Measurements from ENCODE around the gene LILRB1.
A peak's percentile ranks its signal among the peaks of the same experiment; 100 is the strongest.
"Not testable (repeated sequence)": the region's sequence is repeated elsewhere in the genome, so short reads cannot be mapped to it uniquely, and the experiment has no call there.

Gene LILRB1

DNA sequence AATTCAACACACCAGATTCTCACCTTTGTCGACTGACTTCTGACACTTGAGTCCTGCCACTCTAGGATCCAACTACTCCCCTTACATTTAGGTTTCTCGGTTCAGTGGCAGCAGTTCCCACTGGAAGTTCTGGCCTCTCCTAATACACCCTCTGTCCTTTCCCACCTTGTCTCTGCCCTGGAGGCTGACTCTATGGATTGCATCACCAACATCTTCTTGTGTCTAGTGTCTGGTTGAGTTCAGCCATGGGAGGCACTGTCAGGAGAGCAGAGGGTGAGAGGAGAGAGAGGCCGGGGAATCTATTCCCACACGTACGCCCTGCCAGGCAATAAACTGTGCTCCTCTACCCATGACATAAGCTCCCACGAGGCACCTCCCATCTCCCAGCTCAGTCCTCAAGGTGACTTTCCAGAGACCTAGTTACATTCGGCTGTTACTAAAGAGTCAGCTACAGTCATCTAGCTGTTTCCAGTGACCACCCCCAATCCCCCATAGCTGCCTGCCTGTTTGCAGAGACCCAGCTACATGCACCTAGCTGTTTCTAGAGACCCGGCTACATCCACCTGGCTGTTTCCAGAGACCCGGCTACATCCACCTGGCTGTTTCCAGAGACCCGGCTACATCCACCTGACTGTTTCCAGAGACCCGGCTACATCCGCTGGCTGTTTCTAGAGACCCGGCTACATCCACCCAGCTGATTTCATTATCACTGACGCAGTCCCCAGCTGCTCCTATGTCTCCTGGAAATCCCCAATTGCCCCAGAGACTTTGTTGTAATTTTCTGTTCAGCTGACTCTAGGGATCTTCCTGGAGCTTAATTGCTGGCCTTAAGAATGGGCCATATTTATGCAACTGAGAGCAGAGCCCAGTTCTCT lies 24.4 kb downstream of the LILRB1 start:
- in situ Hi-C loops (cut with HindIII; ENCODE audit: low pct_ligation_motif_present, low pct_unique_long_range_greater_than_20kb, low sequenced_read_pairs), result no loop called here
- no peak for DNase-seq

DNA sequence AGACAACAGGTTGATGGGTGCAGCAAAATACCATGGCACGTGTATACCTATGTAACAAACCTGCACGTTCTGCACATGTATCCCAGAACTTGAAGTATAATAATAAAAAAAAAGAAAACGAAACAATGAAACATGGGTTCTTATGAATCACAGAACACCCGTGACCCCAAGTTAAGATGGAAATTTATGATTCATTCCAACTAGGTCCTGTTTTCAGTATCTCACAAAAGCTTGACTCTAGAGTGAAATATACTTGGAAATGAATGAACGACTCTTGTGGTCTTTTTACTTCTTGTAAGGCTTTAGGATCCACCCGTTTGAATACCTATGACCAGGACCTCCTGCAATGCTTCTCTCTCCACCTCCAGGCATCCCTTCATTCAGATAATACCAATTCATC lies 29.0 kb downstream of the LILRB1 start:
- in situ Hi-C loops (cut with HindIII; ENCODE audit: low pct_ligation_motif_present, low pct_unique_long_range_greater_than_20kb, low sequenced_read_pairs), result no loop called here
- DNase-seq, result no peak

GRCh38 chr19:54660306-54660705 lies 30.0 kb downstream of the LILRB1 start:
- no peak for DNase-seq
- in situ Hi-C loops (cut with HindIII; ENCODE audit: low pct_ligation_motif_present, low pct_unique_long_range_greater_than_20kb, low sequenced_read_pairs), result no loop called here

DNA sequence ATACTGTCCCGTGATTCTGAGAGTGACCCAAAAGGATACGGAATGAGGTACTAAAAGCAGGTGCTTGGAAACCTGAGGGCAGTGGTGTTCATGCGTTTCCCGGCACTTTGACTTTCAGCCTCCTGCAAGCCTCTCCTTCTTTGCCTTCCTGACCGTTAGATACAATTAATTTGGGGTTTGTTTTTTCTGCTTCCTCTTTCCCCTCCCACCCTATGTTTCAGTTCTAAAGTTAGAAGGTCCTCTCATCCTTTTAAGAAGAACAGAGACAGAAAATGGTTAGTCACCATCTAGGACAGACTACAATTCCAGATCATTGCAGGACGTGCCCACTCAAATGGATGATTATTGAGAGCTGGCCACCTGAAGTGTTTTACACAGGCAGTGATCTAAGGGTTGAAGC lies 30.7 kb downstream of the LILRB1 start:
- DNase-seq, result no peak
- in situ Hi-C loops (cut with HindIII; ENCODE audit: low pct_ligation_motif_present, low pct_unique_long_range_greater_than_20kb, low sequenced_read_pairs), result no loop called here

DNA sequence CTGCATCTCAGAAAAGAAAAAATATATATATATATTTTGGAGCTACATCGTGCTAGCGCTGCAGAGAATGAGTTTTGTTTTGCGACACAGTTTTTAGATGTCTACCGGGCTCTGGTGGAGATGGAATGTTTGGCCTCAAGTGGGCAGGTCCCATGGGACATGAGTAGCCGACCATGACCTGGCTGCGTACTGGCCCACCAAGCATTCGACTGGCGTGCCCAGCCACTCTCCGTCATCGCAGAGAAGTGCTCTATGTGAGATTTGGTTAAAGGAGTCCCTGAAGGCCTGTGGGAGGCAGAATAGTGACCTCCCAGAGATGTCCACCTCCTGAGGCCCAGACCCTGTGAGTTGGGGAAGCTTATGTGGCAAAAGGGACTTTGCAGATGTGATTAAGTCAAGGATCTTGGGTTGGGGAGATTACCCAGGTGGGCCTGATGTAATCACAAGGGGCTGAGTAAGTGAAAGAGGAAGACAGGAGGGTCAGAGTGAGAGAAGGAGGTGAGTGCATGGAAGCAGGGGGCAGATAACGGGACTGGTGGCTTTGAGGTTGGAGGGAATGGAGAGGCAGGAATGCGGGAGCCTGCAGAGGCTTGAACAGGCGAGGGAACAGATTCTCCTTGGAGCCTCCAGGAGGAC lies 31.7 kb downstream of the LILRB1 start:
- in situ Hi-C loops (cut with HindIII; ENCODE audit: low pct_ligation_motif_present, low pct_unique_long_range_greater_than_20kb, low sequenced_read_pairs), result no loop called here
- no peak for DNase-seq

DNA sequence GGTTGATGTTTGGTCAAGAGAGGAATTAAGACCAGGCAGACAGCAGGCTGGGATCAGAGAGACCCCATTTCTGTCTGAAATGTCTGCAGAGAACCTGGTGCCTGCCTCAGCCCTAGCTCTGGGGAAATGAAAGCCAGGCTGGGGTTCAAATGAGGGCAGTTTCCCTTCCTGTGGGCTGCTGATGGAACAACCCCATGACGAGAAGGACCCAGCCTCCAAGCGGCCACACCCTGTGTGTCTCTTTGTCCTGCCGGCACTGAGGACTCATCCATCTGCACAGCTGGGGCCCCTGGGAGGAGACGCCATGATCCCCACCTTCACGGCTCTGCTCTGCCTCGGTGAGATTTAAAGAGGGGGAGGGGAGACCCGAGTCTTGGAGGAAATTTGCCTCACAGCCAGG lies 32.4 kb downstream of the LILRB1 start, which contains the start of gene LILRB4:
LILRB4 (plus strand) TSS at position 256 of the 400 bp plus-strand sequence; CDS start at position 305, 49 bp downstream.
- no peak for DNase-seq
- in situ Hi-C loops (cut with HindIII; ENCODE audit: low pct_ligation_motif_present, low pct_unique_long_range_greater_than_20kb, low sequenced_read_pairs), result no loop called here

- DNase-seq, result no peak
- in situ Hi-C loops (cut with HindIII; ENCODE audit: low pct_ligation_motif_present, low pct_unique_long_range_greater_than_20kb, low sequenced_read_pairs), result no loop called here
Observed at GRCh38 chr19:54665530-54665929, 35.2 kb downstream of the LILRB1 start.

DNA sequence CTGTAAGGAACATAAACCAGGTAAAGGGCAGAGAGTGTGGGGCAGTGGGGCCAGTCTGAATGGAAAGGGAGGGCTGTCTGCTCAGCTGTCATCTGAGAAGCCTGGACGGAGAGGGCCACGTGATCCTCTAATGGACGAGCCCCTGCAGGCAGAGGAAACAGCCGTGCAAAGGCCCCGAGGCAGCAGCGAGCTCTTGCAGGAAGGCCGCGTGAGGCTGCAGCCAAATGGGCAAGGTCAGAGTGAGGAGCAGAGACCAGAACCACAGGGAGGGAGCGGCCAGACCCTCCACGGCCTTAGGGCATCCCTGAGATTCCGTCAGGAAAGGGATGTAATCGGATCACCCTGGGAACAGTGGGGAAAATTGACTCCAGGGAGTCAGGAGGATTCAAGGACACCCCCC lies 36.9 kb downstream of the LILRB1 start:
- in situ Hi-C loops (cut with HindIII; ENCODE audit: low pct_ligation_motif_present, low pct_unique_long_range_greater_than_20kb, low sequenced_read_pairs), result no loop called here
- DNase-seq, result no peak

DNA sequence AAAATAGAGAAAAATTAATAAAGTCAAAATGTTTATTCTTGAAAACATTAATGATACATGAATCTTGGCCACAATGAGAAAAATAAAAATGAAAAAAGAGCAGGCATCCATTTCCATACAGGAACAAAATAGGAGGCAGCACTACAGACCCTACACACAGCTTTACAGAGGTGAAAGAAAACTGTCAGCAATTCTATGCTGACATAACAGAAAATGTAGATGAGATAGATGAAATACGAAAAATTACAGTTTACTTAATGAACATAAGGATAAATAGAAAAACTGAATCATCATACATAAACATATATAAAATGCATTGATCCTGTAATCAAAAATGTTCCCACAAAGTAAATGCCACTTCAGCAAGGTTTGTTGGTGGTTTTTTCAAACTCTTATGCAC lies 38.1 kb downstream of the LILRB1 start:
- no peak for DNase-seq
- in situ Hi-C loops (cut with HindIII; ENCODE audit: low pct_ligation_motif_present, low pct_unique_long_range_greater_than_20kb, low sequenced_read_pairs), result no loop called here

- in situ Hi-C loops (cut with HindIII; ENCODE audit: low pct_ligation_motif_present, low pct_unique_long_range_greater_than_20kb, low sequenced_read_pairs), result no loop called here
- no peak for DNase-seq
Observed at GRCh38 chr19:54670576-54671357, 40.5 kb downstream of the LILRB1 start.

- DNase-seq, result no peak
- in situ Hi-C loops (cut with HindIII; ENCODE audit: low pct_ligation_motif_present, low pct_unique_long_range_greater_than_20kb, low sequenced_read_pairs), result no loop called here
Observed at GRCh38 chr19:54673222-54673621, 42.9 kb downstream of the LILRB1 start.

GRCh38 chr19:54674021-54674617 lies 43.8 kb downstream of the LILRB1 start:
- in situ Hi-C loops (cut with HindIII; ENCODE audit: low pct_ligation_motif_present, low pct_unique_long_range_greater_than_20kb, low sequenced_read_pairs), result no loop called here
- peak; percentile 37 for DNase-seq

DNA sequence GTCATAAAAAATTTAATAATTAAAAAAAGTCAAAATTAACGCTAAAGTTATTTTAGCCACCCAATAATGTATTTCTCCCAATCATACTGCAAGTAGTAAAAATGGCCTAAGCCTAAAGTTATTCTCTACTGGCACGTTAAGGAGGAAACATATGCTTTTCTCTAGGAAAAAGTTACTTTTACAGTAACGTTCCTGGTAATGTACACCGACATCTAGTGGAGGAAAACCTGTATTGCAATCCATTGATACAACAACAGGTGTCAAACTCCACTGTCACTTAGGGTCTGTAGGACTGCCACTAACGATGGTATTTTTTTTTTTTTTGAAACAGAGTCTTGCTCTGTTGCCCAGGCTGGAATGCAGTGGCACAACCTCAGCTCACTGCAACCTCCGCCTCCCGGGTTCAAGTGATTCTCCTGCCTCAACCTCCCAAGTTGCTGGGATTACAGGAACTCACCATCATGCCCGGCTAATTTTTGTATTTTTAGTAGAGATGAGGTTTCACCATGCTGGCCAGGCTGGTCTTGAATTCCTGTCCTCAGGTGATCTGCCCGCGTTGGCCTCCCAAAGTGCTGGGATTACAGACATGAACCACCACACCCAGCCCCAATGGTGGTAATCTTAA lies 46.0 kb downstream of the LILRB1 start:
- peak; percentile 34 for DNase-seq
- in situ Hi-C loops (cut with HindIII; ENCODE audit: low pct_ligation_motif_present, low pct_unique_long_range_greater_than_20kb, low sequenced_read_pairs), result not testable (repeated sequence)

DNA sequence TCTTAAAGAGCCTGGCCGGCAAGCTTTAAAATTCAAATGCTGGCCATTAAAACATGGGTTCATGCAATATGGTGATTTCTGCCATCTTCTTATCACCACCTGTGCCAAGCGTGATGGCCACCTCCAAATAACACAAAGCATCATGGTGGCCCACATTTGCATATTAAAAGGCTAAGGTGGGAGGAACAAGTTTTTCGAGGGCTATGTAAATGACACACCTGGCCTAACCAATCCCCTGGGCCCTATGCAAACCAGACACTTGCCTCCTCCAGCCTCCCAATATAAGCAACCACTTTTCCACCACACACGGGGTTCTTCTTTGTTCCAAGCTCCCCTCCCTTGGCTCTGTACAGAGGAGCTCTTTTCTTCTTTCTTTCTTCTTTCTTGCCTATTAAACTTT lies 46.9 kb downstream of the LILRB1 start:
- in situ Hi-C loops (cut with HindIII; ENCODE audit: low pct_ligation_motif_present, low pct_unique_long_range_greater_than_20kb, low sequenced_read_pairs), result no loop called here
- DNase-seq, result no peak

GRCh38 chr19:54681596-54681995 lies 51.3 kb downstream of the LILRB1 start:
- in situ Hi-C loops (cut with HindIII; ENCODE audit: low pct_ligation_motif_present, low pct_unique_long_range_greater_than_20kb, low sequenced_read_pairs); DNase-seq: not testable (repeated sequence)

GRCh38 chr19:54682306-54682856 lies 52.1 kb downstream of the LILRB1 start:
- no peak for DNase-seq
- in situ Hi-C loops (cut with HindIII; ENCODE audit: low pct_ligation_motif_present, low pct_unique_long_range_greater_than_20kb, low sequenced_read_pairs), result no loop called here

DNA sequence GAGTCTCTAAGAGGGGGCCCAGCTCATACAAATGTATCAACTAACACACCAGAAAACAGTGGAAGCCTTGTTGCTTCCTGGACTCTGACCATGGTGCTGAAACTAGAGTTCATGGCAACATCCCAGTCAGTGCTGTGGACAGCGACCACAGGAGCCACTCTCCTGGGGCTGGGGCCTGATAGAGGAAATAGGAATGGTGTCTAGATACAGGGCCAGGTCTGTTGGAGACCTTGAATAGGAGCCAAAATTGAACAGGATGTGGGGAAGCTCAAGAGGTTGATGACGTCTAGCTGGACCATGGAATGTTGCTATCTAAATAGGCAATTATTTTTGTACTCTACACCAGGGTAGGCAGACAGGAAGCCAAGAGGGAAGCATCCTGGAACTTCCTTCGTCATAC lies 54.2 kb downstream of the LILRB1 start:
- in situ Hi-C loops (cut with HindIII; ENCODE audit: low pct_ligation_motif_present, low pct_unique_long_range_greater_than_20kb, low sequenced_read_pairs), result no loop called here
- peak; percentile 57 for DNase-seq

Measured in ACHN (cell line).